Pancreas (tissue), 10 donors: ENCODE measurements around the gene GPR78. TPM values are rescaled to one million over a fixed set of nuclear protein-coding genes. Genes with fewer than 3 reads are reported as not detected.

Experiments used
- ATAC-seq, 4 donors: fragments of 200-7000 bp; cut with Tn5 transposase; one replicate each; pipeline versions ENCODE4 v1.8.0 to v1.9.1; 2020; ENCODE audit warnings: mild to moderate bottlenecking in 4 of 4, moderate library complexity in 4 of 4
- DNase-seq, 6 donors: peaks; one replicate each; pipeline ENCODE4 v3.0.0-alpha.2; 2020
- FAIRE-seq: peaks from 2 replicates; lab custom pipeline; 2012; peaks lifted over from hg19 to GRCh38; lab: Jason Lieb, UNC
- H3K27ac ChIP-seq, 4 donors: fragments of 200-600 bp; sonication (generic); 1 replicate in 3 of 4; 2 replicates in 1 of 4; pipeline versions ENCODE4 v1.5.0 to v1.8.0; 2020
- H3K27me3 ChIP-seq, 4 donors: fragments of 200-600 bp; one replicate each; pipeline ENCODE4 v1.8.0; 2021
- H3K36me3 ChIP-seq, 3 donors: fragments of 200-600 bp; sonication (generic) in 1 of 3; one replicate each; pipeline versions ENCODE4 v1.5.0 to v1.8.0; 2020 to 2021
- H3K4me1 ChIP-seq, 3 donors: fragments of 200-600 bp; one replicate each; pipeline ENCODE4 v1.8.0; 2021
- H3K4me3 ChIP-seq, 4 donors: fragments of 200-600 bp; sonication (generic) in 2 of 4; one replicate each; pipeline versions ENCODE4 v1.5.0 to v1.8.0; 2020 to 2021
- H3K9me3 ChIP-seq, 4 donors: fragments of 200-600 bp; one replicate each; pipeline ENCODE4 v1.8.0; 2021
- CTCF ChIP-seq, 4 donors: fragments of 200-600 bp; sonication (generic) in 3 of 4; IDR thresholded peaks; one replicate each; pipeline versions ENCODE4 v1.5.0 to v1.8.0; 2021; ENCODE audit warnings: antibody characterized with exemption in 4 of 4
- WGBS, 2 donors: extraction: QIAGEN DNeasy Blood & Tissue Kit; methylation state at CpG; one replicate each; pipeline ENCODE4 v1.1.7; 2013; 5-methylcytosine and 5-hydroxymethylcytosine counted together
- intact Hi-C, 3 donors: fragments of 100-400 bp; cut with DNase I; formaldehyde crosslinking; loops; one replicate each; pipeline versions ENCODE4 v1.11.1 to v1.14.2; 2022
- polyA plus RNA-seq, 2 donors: library from polyadenylated mRNA; stranded (reverse); fragments of 200-250 nt; gene quantifications; one replicate each; pipeline ENCODE4 v1.2.3, GENCODE V29; 2013
- total RNA-seq, 6 donors: library from RNA; stranded (reverse); fragmentation: NEBNext Ultra II Directional in 4 of 6; extraction: Animal tissue kit (Norgen Biotek cat#: 25700) in 4 of 6; gene quantifications; one replicate each; pipeline versions ENCODE4 v1.2.1 to v1.2.4, GENCODE V29; 2021 to 2023
- donor health status: healthy with polysubstance abuse.
- donor health status: DM: no; HTN: no; CAD: no; lungs with moderate emphysema.
- donor health status: DM: no; HTN: no; CAD: no.
- donor health status: control.
- donor health status: control.
- donor health status: Bipolar disorder and iron deficiency.
- donor health status: DM: yes; HTN: yes; CAD: no.
- donor health status: DM: no; HTN: no; CAD: no.
- donor health status: DM: no; HTN: no; CAD: no.
- donor health status: DM: yes; HTN: yes; CAD: no.

Gene GPR78
- total and polyA plus RNA-seq, 8 donors, result 0.02 to 0.04 TPM; not detected in 6

GRCh38 chr4:8544282-8544681 lies 35.9 kb upstream of the GPR78 start:
- Histone ChIP-seq H3K4me1 (no peaks in the 10 kb centered on the region), H3K4me3 (no peak overlapping the region), H3K9me3 (no peaks in the 10 kb centered on the region), H3K27ac (no peak overlapping the region), H3K27me3 (no peaks in the 10 kb centered on the region), H3K36me3 (no peaks in the 10 kb centered on the region)
- WGBS, 2 donors, result 90 to 93% methylated on average over 3 of the region's 3 CpGs
- intact Hi-C loops, result loop anchor here in 1 of 3 donors (5.0 kb wide), 1 partner anchor 77 kb away; no protein-coding TSS in a partner anchor
- ATAC-seq (no peak), FAIRE-seq (no peak), DNase-seq (no peak)
- no peak for TF ChIP-seq CTCF (IDR thresholded peaks at IDR 0.05)

DNA sequence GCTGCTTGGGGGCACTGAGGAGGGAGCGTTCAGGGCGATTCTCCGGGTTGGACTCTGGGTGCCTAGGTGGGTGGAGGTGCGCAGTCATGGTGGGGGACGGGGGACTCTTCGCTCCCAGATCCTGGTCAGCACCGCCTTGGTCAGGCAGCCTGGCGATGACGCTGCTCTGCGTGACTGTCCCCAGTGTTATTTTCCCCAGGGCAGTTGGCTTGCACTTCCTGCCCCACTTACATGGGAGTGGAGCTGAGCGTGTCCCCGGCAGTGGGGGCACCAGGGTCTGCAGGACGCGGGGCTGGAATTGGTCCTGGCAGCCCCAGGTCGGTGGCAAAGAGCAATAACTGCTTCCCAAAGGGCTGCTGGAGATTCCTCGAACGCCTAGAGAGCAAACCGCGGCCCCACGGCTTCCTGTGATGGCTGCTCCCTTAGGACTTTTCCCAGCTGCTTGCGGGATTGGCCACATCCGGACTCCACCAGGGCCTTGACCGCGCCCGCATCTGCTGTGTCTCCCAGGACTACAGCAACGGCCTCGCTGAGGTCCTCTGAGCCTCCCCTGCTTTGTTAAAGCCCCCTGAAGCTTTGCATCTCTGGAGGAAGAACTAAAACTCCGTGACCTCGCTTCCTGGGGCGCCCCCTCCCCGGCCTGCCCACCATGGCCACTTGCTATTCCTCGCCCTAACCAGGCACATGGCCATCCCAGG lies 35.3 kb upstream of the GPR78 start:
- Histone ChIP-seq H3K36me3 (no peaks in the 10 kb centered on the region), H3K9me3 (no peaks in the 10 kb centered on the region), H3K27ac (no peak overlapping the region), H3K4me1 (no peaks in the 10 kb centered on the region), H3K27me3 (no peaks in the 10 kb centered on the region), H3K4me3 (no peak overlapping the region)
- TF ChIP-seq CTCF (IDR thresholded peaks at IDR 0.05), result no peak
- FAIRE-seq, result no peak
- peak in 1 of 4 donors; percentile 26 for ATAC-seq
- intact Hi-C loops, result loop anchor here in 2 of 3 donors (5.0 kb wide), 1 partner anchor 78 kb away; no protein-coding TSS in a partner anchor
- 74 to 80% methylated on average over 32 of the region's 32 CpGs for WGBS, 2 donors
- no peak for DNase-seq

GRCh38 chr4:8545439-8545765 lies 34.8 kb upstream of the GPR78 start:
- H3K27ac ChIP-seq, result no peak overlapping the region
- no peaks in the 10 kb centered on the region for H3K9me3 ChIP-seq
- FAIRE-seq, result no peak
- intact Hi-C loops, result loop anchor here in 1 of 3 donors (5.0 kb wide), 1 partner anchor 78 kb away; no protein-coding TSS in a partner anchor
- ATAC-seq, result no peak
- no peak for TF ChIP-seq CTCF (IDR thresholded peaks at IDR 0.05)
- no peaks in the 10 kb centered on the region for H3K36me3 ChIP-seq
- 59 to 70% methylated on average over 9 of the region's 9 CpGs for WGBS, 2 donors
- no peak for DNase-seq
- no peaks in the 10 kb centered on the region for H3K27me3 ChIP-seq
- no peaks in the 10 kb centered on the region for H3K4me1 ChIP-seq
- H3K4me3 ChIP-seq, result no peak overlapping the region

DNA sequence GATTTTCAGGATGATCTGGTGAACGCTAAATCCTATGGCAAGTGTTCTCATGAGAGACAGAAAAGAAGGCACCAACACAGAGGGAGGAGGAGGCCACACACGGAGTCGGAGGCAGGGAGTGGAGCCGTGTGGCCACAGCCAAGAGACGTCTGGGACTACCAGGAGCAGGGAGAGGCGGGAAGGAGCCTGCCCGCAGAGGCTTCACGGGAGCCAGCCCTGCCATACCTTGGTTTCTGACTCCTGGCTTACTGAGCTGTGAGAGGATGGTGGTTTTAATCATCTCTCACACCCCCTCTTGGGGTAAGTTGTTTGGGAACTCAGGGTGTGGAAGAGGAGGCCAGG lies 33.5 kb upstream of the GPR78 start:
- WGBS, 2 donors, result 66 to 75% methylated on average over 8 of the region's 8 CpGs
- Histone ChIP-seq H3K4me1 (no peaks in the 10 kb centered on the region), H3K9me3 (no peaks in the 10 kb centered on the region), H3K27me3 (no peaks in the 10 kb centered on the region), H3K27ac (no peak overlapping the region), H3K36me3 (no peaks in the 10 kb centered on the region), H3K4me3 (no peak overlapping the region)
- no peak for DNase-seq
- intact Hi-C loops, result loop anchor here in 1 of 3 donors (5.0 kb wide), 1 partner anchor 79 kb away; no protein-coding TSS in a partner anchor
- no peak for FAIRE-seq
- TF ChIP-seq CTCF (IDR thresholded peaks at IDR 0.05), result no peak
- ATAC-seq, result no peak
